Naive thymus-derived CD8-positive, alpha-beta T cell (primary cell): Measurements from ENCODE around the gene TMEM127. TPM values are rescaled to one million over a fixed set of nuclear protein-coding genes. Genes with fewer than 3 reads are reported as not detected.
A peak's percentile ranks its signal among the peaks of the same experiment; 100 is the strongest.
"Not testable (repeated sequence)": the region's sequence is repeated elsewhere in the genome, so short reads cannot be mapped to it uniquely, and the experiment has no call there.

Source experiments
- ATAC-seq, 2 donors: fragments of 150-1000 bp; cut with Tn5 transposase in 1 of 2; sonication (Bioruptor Pico), chemical (Tn5 transposase) in 1 of 2; 1 replicate in 1 of 2; 2 replicates in 1 of 2; pipeline ENCODE4 v1.10.0; 2021; ENCODE audit warnings: mild to moderate bottlenecking in 2 of 2, moderate library complexity in 2 of 2
- POLR2A ChIA-PET: fragments of 350-600 bp; sonication (Branson Sonifier 250); formaldehyde crosslinking; loops from one replicate; lab custom pipeline; 2021; ENCODE audit warnings: antibody characterized with exemption; lab: Charles Lee
- DNase-seq, 10 donors: peaks; one replicate each; pipeline versions ENCODE4 v3.0.0 to v3.0.0-alpha.2; 2020 to 2022
- H3K27ac Mint-ChIP-seq, 10 donors: one replicate each; pipeline ENCODE4 v1.8.0; 2020 to 2022; ENCODE audit warnings: mild to moderate bottlenecking in 10 of 10, mixed read lengths in 10 of 10, moderate library complexity in 4 of 10, inconsistent platforms in 1 of 10
- H3K27me3 Mint-ChIP-seq, 5 donors: one replicate each; pipeline ENCODE4 v1.8.0; 2021 to 2022; ENCODE audit warnings: mixed read lengths in 5 of 5
- H3K36me3 Mint-ChIP-seq, 3 donors: one replicate each; pipeline ENCODE4 v1.8.0; 2020 to 2022; ENCODE audit warnings: mixed read lengths in 3 of 3, mild to moderate bottlenecking in 2 of 3, inconsistent platforms in 1 of 3
- H3K4me1 Mint-ChIP-seq, 4 donors: one replicate each; pipeline ENCODE4 v1.8.0; 2021 to 2022; ENCODE audit warnings: mixed read lengths in 4 of 4
- H3K4me3 Mint-ChIP-seq, 10 donors: one replicate each; pipeline ENCODE4 v1.8.0; 2020 to 2022; ENCODE audit warnings: mild to moderate bottlenecking in 10 of 10, mixed read lengths in 10 of 10, moderate library complexity in 6 of 10, inconsistent platforms in 1 of 10
- H3K9me3 Mint-ChIP-seq, 9 donors: one replicate each; pipeline ENCODE4 v1.8.0; 2020 to 2022; ENCODE audit warnings: mixed read lengths in 9 of 9, mild to moderate bottlenecking in 3 of 9, inconsistent platforms in 1 of 9, moderate library complexity in 1 of 9
- polyA plus RNA-seq, 3 donors: library from polyadenylated mRNA; unstranded; fragments of 300-500 nt; fragmentation: Illumina TruSeq; gene quantifications; one replicate each; pipeline ENCODE4 v1.2.3, GENCODE V29; 2021
- total RNA-seq, 8 experiments: library from RNA in 2 of 8; stranded (reverse) in 2 of 8; gene quantifications; one replicate each; pipeline ENCODE4 v1.2.3 and lab custom pipeline; 2021 to 2026

The TMEM127 gene
- total and polyA plus RNA-seq, 5 experiments from 2014 or later: 22.1 to 39.5 (median 32.2) TPM

- no peaks in the 10 kb centered on the region for H3K27me3 Mint-ChIP-seq
- DNase-seq (no peak), ATAC-seq (no peak)
- peaks cover 18 to 36% (median 30%) of the 10 kb centered on the region in 4 donors for H3K4me1 Mint-ChIP-seq
- peaks cover 0 to 3% (median 2%) of the 10 kb centered on the region in 3 donors for H3K36me3 Mint-ChIP-seq
- no peak overlapping the region for H3K4me3 Mint-ChIP-seq
- no peaks in the 10 kb centered on the region for H3K9me3 Mint-ChIP-seq
- H3K27ac Mint-ChIP-seq: peak overlapping the region in 1 of 10 donors; percentile 4
- POLR2A ChIA-PET: interaction anchor here (1.4 kb wide), 1 partner anchor 30 kb away, joined by 9 read pairs; the partner anchor contains the start of gene STARD7
Observed at GRCh38 chr2:96239091-96239490, 26.7 kb downstream of the TMEM127 start.

DNA sequence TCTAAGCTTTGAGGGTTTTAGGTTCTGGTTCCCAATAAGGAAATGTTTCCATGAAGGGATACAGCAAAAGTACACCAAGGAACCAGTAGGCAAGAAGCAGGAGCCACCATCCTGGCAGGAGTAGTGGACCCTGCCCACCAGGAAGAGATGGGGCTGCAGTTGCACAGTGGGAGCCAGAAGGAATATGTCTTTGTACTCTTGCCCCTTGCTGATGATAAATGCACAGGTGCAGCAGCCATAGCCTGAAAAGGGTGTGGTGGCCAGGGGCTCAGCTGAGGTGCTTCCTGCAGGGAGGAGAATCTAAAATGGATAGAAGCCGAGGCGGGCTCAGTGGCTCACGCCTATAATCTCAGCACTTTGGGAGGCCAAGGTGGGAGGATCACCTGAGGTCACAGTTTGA lies 27.5 kb downstream of the TMEM127 start:
- ATAC-seq: no peak
- Mint-ChIP-seq H3K27me3 (no peaks in the 10 kb centered on the region), H3K9me3 (no peaks in the 10 kb centered on the region), H3K27ac (peak overlapping the region in 3 of 10 donors; percentile 49 to 79 (median 65)), H3K36me3 (peaks cover 0 to 3% (median 2%) of the 10 kb centered on the region in 3 donors), H3K4me3 (no peak overlapping the region), H3K4me1 (peaks cover 18 to 43% (median 29%) of the 10 kb centered on the region in 4 donors)
- DNase-seq: no peak
- POLR2A ChIA-PET: interaction anchor here (1.2 kb wide), 1 partner anchor 27 kb away, joined by 3 read pairs; no protein-coding TSS in a partner anchor

DNA sequence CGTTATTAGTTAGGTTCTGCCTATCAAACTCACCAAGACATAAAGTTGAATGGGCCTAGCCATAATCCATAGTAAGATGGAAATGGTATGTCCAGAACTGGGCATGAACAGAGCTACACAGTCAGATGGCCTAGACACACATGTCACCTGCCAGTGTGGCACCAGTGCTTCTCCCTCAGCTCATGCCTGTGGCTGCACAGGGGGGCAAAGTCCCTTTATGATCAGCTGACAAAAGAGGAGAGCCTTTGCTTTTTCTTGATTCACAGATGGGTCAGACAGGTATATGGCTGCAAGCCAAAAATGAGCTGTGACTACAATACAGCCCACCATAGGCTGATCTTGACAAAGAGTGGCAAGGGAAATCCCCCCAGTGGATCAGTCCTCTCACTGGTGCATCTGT lies 28.9 kb downstream of the TMEM127 start:
- Mint-ChIP-seq H3K9me3 (no peaks in the 10 kb centered on the region), H3K4me3 (no peak overlapping the region), H3K27me3 (no peaks in the 10 kb centered on the region), H3K27ac (no peak overlapping the region), H3K4me1 (peaks cover 11 to 29% (median 16%) of the 10 kb centered on the region in 4 donors), H3K36me3 (peaks cover 0 to 3% (median 2%) of the 10 kb centered on the region in 3 donors)
- ATAC-seq (no peak), DNase-seq (no peak)
- POLR2A ChIA-PET: no interaction called here

DNA sequence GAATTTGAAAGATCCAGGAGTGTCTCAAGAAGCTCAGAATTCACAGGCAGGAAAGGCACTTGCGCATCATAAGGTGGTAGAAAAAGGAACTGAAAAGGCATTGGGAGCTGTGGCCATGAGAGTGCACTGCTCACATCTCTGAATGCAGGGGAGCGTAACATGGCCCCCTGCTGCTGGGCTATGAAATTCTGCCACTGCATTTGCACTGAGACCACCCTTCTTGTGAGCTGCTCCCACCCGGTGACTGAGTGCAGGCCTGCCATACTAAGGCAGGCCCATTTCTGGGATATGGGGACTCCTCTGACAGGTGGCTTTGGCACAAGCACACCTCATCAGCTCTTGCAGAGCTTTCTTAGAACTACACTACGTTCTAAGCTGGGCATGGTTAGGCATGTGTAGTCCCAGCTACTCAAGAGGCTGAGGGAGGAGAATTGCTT lies 31.9 kb downstream of the TMEM127 start:
- peaks cover 0 to 7% (median 0%) of the 10 kb centered on the region in 3 donors for H3K36me3 Mint-ChIP-seq
- ATAC-seq (no peak), DNase-seq (no peak)
- peaks cover 0 to 15% (median 3%) of the 10 kb centered on the region in 4 donors for H3K4me1 Mint-ChIP-seq
- no peaks in the 10 kb centered on the region for H3K9me3 Mint-ChIP-seq
- no peak overlapping the region for H3K4me3 Mint-ChIP-seq
- H3K27me3 Mint-ChIP-seq: no peaks in the 10 kb centered on the region
- H3K27ac Mint-ChIP-seq: no peak overlapping the region
- POLR2A ChIA-PET: interaction anchor here (0.6 to 0.9 kb wide), 4 partner anchors 8 to 287 kb away, joined by 3 to 5 read pairs (median 3); partner anchors contain the start of gene STARD7

DNA sequence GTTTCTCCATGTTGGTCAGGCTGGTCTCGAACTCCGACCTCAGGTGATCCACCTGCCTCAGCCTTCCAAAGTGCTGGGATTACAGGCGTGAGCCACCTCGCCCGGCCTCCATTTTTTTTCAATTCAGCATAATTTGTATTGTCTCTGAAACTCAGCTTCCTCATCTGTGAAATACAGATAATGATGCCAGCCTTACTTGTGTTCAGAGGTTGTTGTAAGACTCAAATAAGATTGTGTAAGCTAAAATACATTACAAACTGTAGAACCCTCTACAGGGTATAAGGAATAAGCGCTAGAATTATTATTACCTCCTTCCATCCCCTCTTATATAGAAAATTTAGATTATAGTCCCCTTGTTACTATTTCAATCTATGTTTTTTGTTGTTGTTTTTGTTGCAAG lies 32.4 kb downstream of the TMEM127 start:
- peaks cover 0 to 7% (median 0%) of the 10 kb centered on the region in 3 donors for H3K36me3 Mint-ChIP-seq
- no peak overlapping the region for H3K4me3 Mint-ChIP-seq
- H3K4me1 Mint-ChIP-seq: peaks cover 0 to 15% (median 3%) of the 10 kb centered on the region in 4 donors
- DNase-seq: no peak
- POLR2A ChIA-PET: interaction anchor here (0.6 to 0.8 kb wide), 2 partner anchors 8 to 288 kb away, joined by 3 read pairs; no protein-coding TSS in a partner anchor
- no peak for ATAC-seq
- H3K27ac Mint-ChIP-seq: no peak overlapping the region
- H3K27me3 Mint-ChIP-seq: no peaks in the 10 kb centered on the region
- H3K9me3 Mint-ChIP-seq: no peaks in the 10 kb centered on the region

- H3K9me3 Mint-ChIP-seq: no peaks in the 10 kb centered on the region
- H3K4me3 Mint-ChIP-seq: no peak overlapping the region
- H3K36me3 Mint-ChIP-seq: peaks cover 0 to 4% (median 0%) of the 10 kb centered on the region in 3 donors
- POLR2A ChIA-PET: interaction anchor here (0.7 kb wide), 1 partner anchor 95 kb away, joined by 8 read pairs; no protein-coding TSS in a partner anchor
- no peak for DNase-seq
- peak overlapping the region in 2 of 10 donors; percentile 41 to 50 for H3K27ac Mint-ChIP-seq
- H3K4me1 Mint-ChIP-seq: peaks cover 0 to 15% (median 3%) of the 10 kb centered on the region in 4 donors
- H3K27me3 Mint-ChIP-seq: no peaks in the 10 kb centered on the region
- no peak for ATAC-seq
Observed at GRCh38 chr2:96231316-96231715, 34.5 kb downstream of the TMEM127 start.

GRCh38 chr2:96225016-96225533 lies 40.7 kb downstream of the TMEM127 start:
- POLR2A ChIA-PET: no interaction called here

GRCh38 chr2:96221106-96221505 lies 44.7 kb downstream of the TMEM127 start:
- POLR2A ChIA-PET, ATAC-seq, H3K27ac Mint-ChIP-seq, H3K9me3 Mint-ChIP-seq, H3K4me1 Mint-ChIP-seq, H3K4me3 Mint-ChIP-seq, H3K27me3 Mint-ChIP-seq, H3K36me3 Mint-ChIP-seq, DNase-seq: not testable (repeated sequence)

More at GRCh38 chr2:96225016-96225533, 40.7 kb downstream of the TMEM127 start:
- no peaks in the 10 kb centered on the region for H3K9me3 Mint-ChIP-seq
- H3K27me3 Mint-ChIP-seq: no peaks in the 10 kb centered on the region
- H3K4me3 Mint-ChIP-seq: no peak overlapping the region
- peak overlapping the region in 4 of 10 donors; percentile 10 to 74 (median 43) for H3K27ac Mint-ChIP-seq
- ATAC-seq (no peak), DNase-seq (no peak)
- H3K4me1 Mint-ChIP-seq: peaks cover 0 to 9% (median 2%) of the 10 kb centered on the region in 4 donors
- peaks cover 0 to 4% (median 0%) of the 10 kb centered on the region in 3 donors for H3K36me3 Mint-ChIP-seq

GRCh38 chr2:96219959-96220358 lies 45.8 kb downstream of the TMEM127 start:
- not testable (repeated sequence) for H3K27ac Mint-ChIP-seq, DNase-seq, H3K27me3 Mint-ChIP-seq, H3K36me3 Mint-ChIP-seq, ATAC-seq, H3K4me3 Mint-ChIP-seq, H3K4me1 Mint-ChIP-seq, H3K9me3 Mint-ChIP-seq
- POLR2A ChIA-PET: interaction anchor here (0.6 kb wide), 1 partner anchor 47 kb away, joined by 3 read pairs; no protein-coding TSS in a partner anchor

- Mint-ChIP-seq H3K4me1 (peaks cover 0 to 5% (median 4%) of the 10 kb centered on the region in 4 donors), H3K27ac (no peak overlapping the region)
- no peak for ATAC-seq
Observed at GRCh38 chr2:96218508-96219131, 47.2 kb downstream of the TMEM127 start.

GRCh38 chr2:96214554-96214953 lies 51.2 kb downstream of the TMEM127 start:
- no peaks in the 10 kb centered on the region for H3K27me3 Mint-ChIP-seq
- ATAC-seq: no peak
- no peak for DNase-seq
- H3K4me3 Mint-ChIP-seq: no peak overlapping the region
- H3K9me3 Mint-ChIP-seq: no peaks in the 10 kb centered on the region
- peaks cover 0 to 5% (median 0%) of the 10 kb centered on the region in 3 donors for H3K36me3 Mint-ChIP-seq
- H3K27ac Mint-ChIP-seq: no peak overlapping the region
- peaks cover 5 to 16% (median 10%) of the 10 kb centered on the region in 4 donors for H3K4me1 Mint-ChIP-seq
- POLR2A ChIA-PET: no interaction called here

More at GRCh38 chr2:96218508-96219131, 47.2 kb downstream of the TMEM127 start:
- H3K36me3 Mint-ChIP-seq: peaks cover 0 to 3% (median 0%) of the 10 kb centered on the region in 3 donors
- no peaks in the 10 kb centered on the region for H3K9me3 Mint-ChIP-seq
- H3K27me3 Mint-ChIP-seq: no peaks in the 10 kb centered on the region
- no peak overlapping the region for H3K4me3 Mint-ChIP-seq
- POLR2A ChIA-PET: no interaction called here
- no peak for DNase-seq

DNA sequence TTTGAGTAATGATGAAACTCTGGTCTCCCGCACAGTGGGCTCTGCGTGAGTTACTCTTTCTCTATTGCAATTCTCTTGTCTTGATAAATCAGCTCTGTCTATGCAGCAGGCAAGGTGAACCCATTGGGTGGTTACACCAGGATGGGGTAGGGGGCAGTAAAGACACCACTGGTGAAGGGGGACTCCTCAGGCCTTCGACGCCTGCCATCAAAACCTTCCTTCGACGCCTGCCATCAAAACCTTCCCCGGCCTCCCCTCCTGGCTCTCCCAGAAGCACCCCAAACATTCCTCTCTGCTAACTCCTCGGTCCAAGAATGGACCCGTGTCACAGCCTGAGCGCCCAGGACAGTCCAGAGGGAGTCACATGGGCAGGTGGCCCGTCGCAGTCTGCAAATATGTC lies 52.4 kb downstream of the TMEM127 start:
- H3K9me3 Mint-ChIP-seq: no peaks in the 10 kb centered on the region
- no peak overlapping the region for H3K4me3 Mint-ChIP-seq
- H3K27ac Mint-ChIP-seq: no peak overlapping the region
- H3K4me1 Mint-ChIP-seq: peaks cover 6 to 23% (median 16%) of the 10 kb centered on the region in 4 donors
- POLR2A ChIA-PET: no interaction called here
- peaks cover 0 to 5% (median 0%) of the 10 kb centered on the region in 3 donors for H3K36me3 Mint-ChIP-seq
- no peaks in the 10 kb centered on the region for H3K27me3 Mint-ChIP-seq
- ATAC-seq (no peak), DNase-seq (no peak)

- Mint-ChIP-seq H3K27ac (peak overlapping the region in 1 of 10 donors; percentile 27), H3K36me3 (peaks cover 0 to 5% (median 0%) of the 10 kb centered on the region in 3 donors), H3K9me3 (no peaks in the 10 kb centered on the region), H3K4me1 (peaks cover 7 to 29% (median 22%) of the 10 kb centered on the region in 4 donors), H3K27me3 (no peaks in the 10 kb centered on the region), H3K4me3 (no peak overlapping the region)
- POLR2A ChIA-PET: no interaction called here
- ATAC-seq (no peak), DNase-seq (no peak)
Observed at GRCh38 chr2:96212339-96212738, 53.5 kb downstream of the TMEM127 start.
